Lower leg skin (tissue), 3 donors: ENCODE results near the gene TMEM126B.

Experiments
- POLR2A ChIP-seq, 2 donors: fragments of 450-650 bp; IDR thresholded peaks; one replicate each; pipeline ENCODE4 v1.6.1; 2016 to 2017; ENCODE audit warnings: antibody characterized with exemption in 2 of 2, mild to moderate bottlenecking in 1 of 2, moderate library complexity in 1 of 2
- TF ChIP-seq, protein P1 (sequence below), 3 donors: fragments of 450-650 bp; IDR thresholded peaks; one replicate each; pipeline ENCODE4 v1.5.1; 2016; ENCODE audit warnings: antibody characterized with exemption in 3 of 3, mild to moderate bottlenecking in 3 of 3, moderate library complexity in 2 of 3

DNA sequence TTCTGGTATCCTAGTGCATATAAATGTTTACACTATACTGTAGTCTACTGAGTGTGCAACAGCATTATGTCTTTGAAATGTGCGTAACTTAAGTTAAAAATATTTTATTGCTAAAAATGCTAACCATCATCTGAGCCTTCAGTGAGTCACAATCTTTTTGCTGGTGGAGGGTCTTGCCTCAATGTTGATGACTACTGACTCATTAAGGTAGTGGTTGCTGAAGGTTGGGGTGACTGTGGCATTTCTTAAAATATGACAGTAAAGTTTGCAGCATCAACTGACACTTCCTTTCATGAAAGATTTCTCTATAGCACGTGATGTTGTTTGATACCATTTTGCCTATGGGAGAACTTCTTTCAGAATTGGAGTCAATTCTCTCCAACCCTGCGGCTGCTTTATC lies 45.0 kb downstream of the TMEM126B start:
- TF ChIP-seq, protein P1, sequence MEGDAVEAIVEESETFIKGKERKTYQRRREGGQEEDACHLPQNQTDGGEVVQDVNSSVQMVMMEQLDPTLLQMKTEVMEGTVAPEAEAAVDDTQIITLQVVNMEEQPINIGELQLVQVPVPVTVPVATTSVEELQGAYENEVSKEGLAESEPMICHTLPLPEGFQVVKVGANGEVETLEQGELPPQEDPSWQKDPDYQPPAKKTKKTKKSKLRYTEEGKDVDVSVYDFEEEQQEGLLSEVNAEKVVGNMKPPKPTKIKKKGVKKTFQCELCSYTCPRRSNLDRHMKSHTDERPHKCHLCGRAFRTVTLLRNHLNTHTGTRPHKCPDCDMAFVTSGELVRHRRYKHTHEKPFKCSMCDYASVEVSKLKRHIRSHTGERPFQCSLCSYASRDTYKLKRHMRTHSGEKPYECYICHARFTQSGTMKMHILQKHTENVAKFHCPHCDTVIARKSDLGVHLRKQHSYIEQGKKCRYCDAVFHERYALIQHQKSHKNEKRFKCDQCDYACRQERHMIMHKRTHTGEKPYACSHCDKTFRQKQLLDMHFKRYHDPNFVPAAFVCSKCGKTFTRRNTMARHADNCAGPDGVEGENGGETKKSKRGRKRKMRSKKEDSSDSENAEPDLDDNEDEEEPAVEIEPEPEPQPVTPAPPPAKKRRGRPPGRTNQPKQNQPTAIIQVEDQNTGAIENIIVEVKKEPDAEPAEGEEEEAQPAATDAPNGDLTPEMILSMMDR (IDR thresholded peaks at IDR 0.05), result no peak
- no peak for TF ChIP-seq POLR2A (IDR thresholded peaks at IDR 0.05)
